HPDE6-E6E7 (cell line): ENCODE results near the gene DLG4.
A peak's percentile ranks its signal among the peaks of the same experiment; 100 is the strongest.

Source experiments
- DNase-seq: peaks from one replicate; pipeline ENCODE4 v3.0.0; 2011; ENCODE audit warnings: missing footprints; ENCODE audit errors: extremely low spot score

The DLG4 gene

DNA sequence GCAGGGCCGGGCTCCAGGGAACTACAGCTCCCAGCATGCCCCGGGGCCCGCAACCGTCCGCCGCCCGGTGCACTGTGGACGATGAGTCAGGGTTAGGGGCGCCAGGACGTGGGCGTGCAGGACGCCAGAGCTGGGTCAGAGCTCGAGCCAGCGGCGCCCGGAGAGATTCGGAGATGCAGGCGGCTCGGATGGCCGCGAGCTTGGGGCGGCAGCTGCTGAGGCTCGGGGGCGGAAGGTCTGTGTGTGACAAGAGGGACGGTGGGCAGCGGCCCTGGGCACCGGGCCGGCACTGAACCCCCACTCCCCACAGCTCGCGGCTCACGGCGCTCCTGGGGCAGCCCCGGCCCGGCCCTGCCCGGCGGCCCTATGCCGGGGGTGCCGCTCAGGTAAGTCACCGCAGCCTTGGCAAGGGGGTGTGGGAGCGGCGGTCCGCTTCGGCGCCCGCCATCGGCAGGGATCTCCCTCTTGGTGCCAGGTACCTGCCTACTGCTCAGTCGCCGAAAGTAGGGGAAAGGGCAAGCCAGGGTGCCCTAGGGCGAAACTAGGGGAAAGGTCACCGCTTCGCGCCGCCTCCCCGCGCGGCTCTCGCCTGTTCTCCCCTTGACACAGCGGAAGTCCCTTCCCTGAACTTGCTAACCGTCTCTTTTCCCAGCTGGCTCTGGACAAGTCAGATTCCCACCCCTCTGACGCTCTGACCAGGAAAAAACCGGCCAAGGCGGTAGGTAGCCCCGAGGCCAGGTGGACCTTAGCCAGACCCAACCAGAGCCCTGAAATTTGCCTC is at the start of gene DLG4, which contains the start of gene ACADVL:
Gene DLG4, minus strand, starts transcription at position 25 of the 781 bp plus-strand sequence.
Gene ACADVL, plus strand, starts transcription at position 127 of the 781 bp plus-strand sequence. Its CDS starts 47 bp downstream, at position 174.
- DNase-seq = peak; percentile 78

DNA sequence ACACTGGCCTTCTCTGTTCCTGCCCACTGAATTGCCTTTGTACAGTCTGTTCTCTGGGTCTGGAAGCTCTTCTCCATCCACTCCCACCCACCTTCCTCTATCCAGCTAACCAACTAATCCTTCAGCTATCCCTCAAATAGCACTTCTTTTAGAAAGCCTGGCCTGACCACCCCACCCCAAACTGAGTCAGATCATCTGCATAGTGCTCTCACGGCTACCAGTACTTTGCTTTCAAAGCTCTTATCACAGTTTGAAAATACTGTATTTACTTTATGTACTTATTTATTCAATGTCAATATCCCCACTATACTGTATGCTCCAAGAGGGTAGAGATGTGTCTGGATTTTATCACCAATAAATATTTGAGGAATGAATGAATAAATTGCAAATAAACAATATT is 47.1 kb upstream of the DLG4 start:
- DNase-seq = no peak

DNA sequence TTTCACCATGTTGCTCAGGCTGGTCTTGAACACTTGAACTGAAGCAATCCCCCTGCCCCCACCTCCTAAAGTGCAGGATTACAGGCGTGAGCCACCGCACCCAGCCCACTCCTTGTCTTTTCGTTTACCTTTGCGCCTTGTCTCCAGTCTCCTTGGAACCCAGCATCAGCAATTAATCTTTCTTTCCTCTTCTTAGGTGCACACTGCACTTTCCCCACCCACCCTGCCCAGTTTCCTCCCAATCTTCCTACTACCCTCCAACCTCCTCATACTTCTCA is 44.1 kb upstream of the DLG4 start:
- DNase-seq = no peak

GRCh38 chr17:7262935-7263800 is 43.5 kb upstream of the DLG4 start:
- peak; percentile 79 for DNase-seq

- peak; percentile 90 for DNase-seq
Observed at GRCh38 chr17:7262192-7262934, 42.7 kb upstream of the DLG4 start, which contains the start of gene CLDN7. CLDN7 (minus strand) TSS chr17:7262478; CDS start chr17:7262043, 435 bp downstream.

GRCh38 chr17:7261379-7262191 is 41.9 kb upstream of the DLG4 start:
- no peak for DNase-seq

DNA sequence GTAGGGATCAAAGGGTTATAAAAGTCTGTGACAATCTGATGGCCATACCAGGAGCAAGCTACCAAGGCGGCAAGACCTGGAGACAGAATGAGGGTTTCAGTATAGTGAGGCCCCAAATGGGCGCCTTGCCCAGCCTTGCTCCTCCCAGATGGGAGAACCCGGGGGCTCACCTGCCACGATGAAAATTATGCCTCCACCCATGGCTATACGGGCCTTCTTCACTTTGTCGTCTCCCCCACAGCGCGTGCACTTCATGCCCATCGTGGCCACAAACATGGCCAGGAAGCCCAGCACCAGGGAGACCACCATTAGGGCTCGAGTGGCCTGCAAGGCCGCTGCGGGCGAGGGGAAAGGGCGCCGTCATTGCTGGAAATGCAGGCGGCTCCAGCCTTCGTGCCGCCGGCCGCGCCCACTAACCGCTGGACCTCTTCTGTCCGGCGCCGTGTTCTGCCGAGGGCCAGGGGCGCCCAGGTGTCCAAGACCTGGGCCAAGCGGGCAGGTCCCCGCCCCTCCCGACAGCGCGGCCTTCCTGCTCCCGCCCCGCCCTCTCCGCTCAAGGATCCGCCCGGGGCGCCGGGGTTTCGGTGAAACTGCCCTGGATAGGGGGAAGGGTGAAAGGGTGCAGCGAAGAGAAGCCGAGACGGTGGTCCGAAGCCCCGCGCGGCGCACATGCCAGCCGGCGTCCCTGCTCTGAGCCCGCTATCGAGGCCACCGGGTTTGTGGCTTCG is 41.2 kb upstream of the DLG4 start:
- DNase-seq = no peak

DNA sequence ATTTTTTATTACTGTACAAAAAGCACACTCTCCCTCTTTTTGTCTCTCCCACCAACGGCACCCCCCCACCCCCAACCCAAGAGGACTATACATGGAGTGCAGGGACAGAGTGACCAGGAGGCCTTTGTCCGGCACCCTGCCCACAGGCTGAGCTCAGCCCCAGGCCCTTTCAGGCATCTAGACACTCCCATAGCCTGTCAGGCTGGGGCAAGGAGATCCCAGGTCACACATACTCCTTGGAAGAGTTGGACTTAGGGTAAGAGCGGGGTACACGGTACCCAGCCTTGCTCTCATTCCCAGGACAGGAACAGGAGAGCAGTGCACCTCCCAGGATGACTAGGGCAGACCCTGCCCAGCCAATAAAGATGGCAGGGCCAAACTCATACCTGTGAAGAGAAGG is 40.5 kb upstream of the DLG4 start:
- DNase-seq = no peak

GRCh38 chr17:7259555-7259889 is 39.9 kb upstream of the DLG4 start:
- no peak for DNase-seq

GRCh38 chr17:7258731-7259554 is 39.3 kb upstream of the DLG4 start:
- no peak for DNase-seq

DNA sequence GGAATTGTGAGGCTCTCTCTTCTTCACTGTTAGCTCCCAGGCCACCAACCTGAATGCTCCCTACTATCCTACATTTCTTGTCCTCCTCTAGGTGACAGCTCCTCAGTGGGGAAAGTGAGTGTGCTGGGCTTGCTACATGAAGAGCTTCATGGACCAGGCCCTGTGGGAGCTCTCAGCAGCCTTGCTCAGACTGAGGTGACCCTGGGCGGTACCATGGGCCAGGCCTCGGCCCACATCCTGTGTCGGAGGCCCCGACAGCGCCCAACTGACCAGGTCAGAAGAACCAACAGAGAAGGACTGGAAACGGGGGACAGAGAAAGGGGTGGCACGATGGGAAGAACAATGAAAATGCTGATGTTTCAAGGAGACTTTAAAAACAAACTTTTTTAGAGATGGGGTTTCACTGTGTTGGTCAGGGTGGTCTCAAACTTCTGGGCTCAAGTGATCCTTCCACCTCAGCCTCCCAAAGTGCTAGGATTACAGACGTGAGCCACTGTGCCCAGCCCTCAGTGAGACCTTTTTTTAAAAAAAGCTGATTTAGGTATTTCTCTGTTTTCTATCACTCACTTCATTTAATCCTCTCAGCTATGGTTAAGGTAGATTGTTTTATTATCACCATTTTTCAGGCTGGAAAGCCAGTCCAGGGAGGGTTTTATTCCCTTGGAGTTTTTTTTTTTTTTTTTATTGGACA is 37.3 kb upstream of the DLG4 start:
- no peak for DNase-seq

- DNase-seq = no peak
Observed at GRCh38 chr17:7254511-7254910, 34.9 kb upstream of the DLG4 start.

- no peak for DNase-seq
Observed at GRCh38 chr17:7253082-7253481, 33.4 kb upstream of the DLG4 start.

DNA sequence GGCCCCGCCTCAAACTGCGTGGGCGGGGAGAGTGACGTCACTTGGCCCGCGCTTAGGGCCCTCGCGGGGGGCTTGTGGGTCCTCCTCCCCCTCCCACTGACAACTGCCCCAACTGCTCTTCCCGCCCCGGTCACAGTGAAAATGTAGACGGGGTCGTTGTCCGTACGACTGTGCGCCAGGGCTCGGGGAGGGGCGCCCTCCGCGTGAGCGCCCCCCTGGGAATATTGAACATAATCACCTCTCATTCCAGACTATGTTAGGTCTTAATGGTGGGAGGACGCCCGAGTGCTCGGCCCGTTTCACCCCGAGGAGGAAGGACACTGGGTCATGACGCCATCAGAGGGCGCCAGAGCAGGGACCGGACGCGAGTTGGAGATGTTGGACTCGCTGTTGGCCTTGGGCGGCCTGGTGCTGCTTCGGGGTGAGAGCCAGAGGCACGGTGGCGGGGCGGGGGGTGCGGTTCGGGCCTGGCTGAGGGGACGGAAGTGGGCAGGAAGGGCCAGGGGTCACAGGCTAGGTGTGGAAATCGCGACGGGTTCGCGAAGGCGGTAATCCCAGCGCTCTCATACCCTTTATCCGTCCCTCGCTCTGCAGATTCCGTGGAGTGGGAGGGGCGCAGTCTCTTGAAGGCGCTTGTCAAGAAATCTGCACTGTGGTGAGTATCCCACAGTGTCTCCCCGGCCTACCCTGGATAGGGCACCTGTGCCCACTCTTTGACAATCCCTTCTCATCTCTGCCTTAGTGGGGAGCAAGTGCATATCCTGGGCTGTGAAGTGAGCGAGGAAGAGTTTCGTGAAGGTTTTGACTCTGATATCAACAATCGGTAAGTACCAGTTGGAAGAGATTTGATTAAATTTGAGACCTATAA is 32.8 kb upstream of the DLG4 start, which contains the start of gene ELP5:
Gene ELP5, plus strand, starts transcription at position 40 of the 868 bp plus-strand sequence. Its CDS starts 336 bp downstream, at position 376.
- DNase-seq = peak; percentile 82

- peak; percentile 92 for DNase-seq
Observed at GRCh38 chr17:7251661-7252175, 32.1 kb upstream of the DLG4 start, which contains the start of gene CTDNEP1. CTDNEP1 (minus strand) TSS chr17:7251734; CDS start chr17:7251296, 438 bp downstream.

DNA sequence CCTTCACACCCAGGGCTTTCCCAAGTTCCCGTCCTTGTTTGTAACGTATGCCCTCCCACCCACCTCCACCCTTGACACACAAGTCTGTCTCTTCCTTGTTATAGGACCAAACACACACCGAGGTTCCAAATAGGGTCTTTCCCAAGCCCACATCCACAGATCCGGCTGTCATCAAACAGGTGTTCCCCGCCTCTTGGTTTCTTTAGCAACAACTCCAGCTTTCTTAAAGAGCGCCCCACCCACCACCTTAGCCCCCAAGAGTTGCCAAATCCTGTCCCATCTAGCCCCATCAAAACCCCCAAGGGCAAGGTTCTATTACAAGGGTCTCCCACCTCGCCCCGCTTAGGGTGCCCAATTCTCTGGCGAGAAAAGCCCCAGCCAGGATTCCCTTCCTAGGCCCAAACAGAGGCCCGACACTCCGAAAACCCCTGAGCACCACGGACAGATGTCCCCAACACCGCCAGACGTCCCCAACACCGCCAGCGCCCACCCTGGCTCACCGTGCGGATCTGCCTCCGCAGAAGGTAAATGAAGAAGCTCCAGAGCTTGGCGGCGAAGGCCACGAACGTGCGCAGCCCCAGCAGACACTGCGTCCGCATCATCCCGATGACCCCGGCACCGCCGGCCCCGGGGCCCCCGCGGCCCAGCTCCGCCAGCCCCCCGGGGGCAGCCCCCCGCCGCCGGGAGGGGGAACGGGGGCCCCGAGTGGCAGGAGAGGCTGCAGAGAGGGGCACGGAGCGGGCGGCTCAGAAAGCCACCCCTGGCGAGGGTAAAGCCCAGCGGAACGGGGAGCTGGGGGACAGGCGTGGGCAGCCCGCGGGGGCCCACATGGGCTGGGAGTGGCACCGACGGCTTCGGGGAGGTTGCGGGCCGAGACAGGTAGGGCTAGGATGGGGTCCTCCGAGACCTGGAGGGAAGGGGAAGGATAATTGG is 31.3 kb upstream of the DLG4 start:
- no peak for DNase-seq

- no peak for DNase-seq
Observed at GRCh38 chr17:7249830-7250229, 30.2 kb upstream of the DLG4 start.
